HUES6 (cell line): ENCODE data around the gene AGTR1.

Source experiments
- H3K27ac ChIP-seq: 2 replicates; pipeline ENCODE4 v1.7.0; 2013; ENCODE audit warnings: low read depth, mild to moderate bottlenecking, low read length, inconsistent platforms
- H3K27me3 ChIP-seq: 2 replicates; pipeline ENCODE4 v1.6.1; 2013; ENCODE audit warnings: low read length; ENCODE audit not compliant: control insufficient read depth, insufficient read depth
- H3K36me3 ChIP-seq: 2 replicates; pipeline ENCODE4 v1.6.1; 2013; ENCODE audit warnings: low read length; ENCODE audit not compliant: control insufficient read depth, insufficient read depth
- H3K4me1 ChIP-seq: 2 replicates; pipeline ENCODE4 v1.6.1; 2013; ENCODE audit warnings: low read length; ENCODE audit not compliant: control insufficient read depth, insufficient read depth
- H3K4me3 ChIP-seq: 2 replicates; pipeline ENCODE4 v1.5.1; 2013; ENCODE audit warnings: low read depth, low read length
- H3K9ac ChIP-seq: one replicate; pipeline ENCODE4 v1.6.1; 2013; ENCODE audit warnings: mild to moderate bottlenecking, low read length
- H3K9me3 ChIP-seq: 2 replicates; pipeline ENCODE4 v1.6.1; 2013; ENCODE audit warnings: low read depth, low read length; ENCODE audit not compliant: control insufficient read depth, insufficient read depth

The AGTR1 gene

GRCh38 chr3:148705314-148705713 lies 7.6 kb downstream of the AGTR1 start:
- Histone ChIP-seq H3K4me1 (0 out of 2 replicates have a peak, but pooled peaks cover 8% of the 10 kb centered on the region), H3K27me3 (peaks cover under 1% of the 10 kb centered on the region), H3K36me3 (no peaks in the 10 kb centered on the region), H3K9me3 (no peaks in the 10 kb centered on the region), H3K4me3 (no peak overlapping the region), H3K9ac (no peak overlapping the region), H3K27ac (no peak overlapping the region)

- Histone ChIP-seq H3K36me3 (no peaks in the 10 kb centered on the region), H3K9me3 (no peaks in the 10 kb centered on the region), H3K27me3 (no peaks in the 10 kb centered on the region), H3K9ac (no peak overlapping the region), H3K4me1 (0 out of 2 replicates have a peak, but pooled peaks cover 8% of the 10 kb centered on the region), H3K4me3 (no peak overlapping the region), H3K27ac (no peak overlapping the region)
Observed at GRCh38 chr3:148707601-148708380, 10.1 kb downstream of the AGTR1 start.

GRCh38 chr3:148708409-148708808 lies 10.7 kb downstream of the AGTR1 start:
- no peaks in the 10 kb centered on the region for H3K36me3 ChIP-seq
- no peaks in the 10 kb centered on the region for H3K9me3 ChIP-seq
- no peak overlapping the region for H3K4me3 ChIP-seq
- no peaks in the 10 kb centered on the region for H3K27me3 ChIP-seq
- no peak overlapping the region for H3K9ac ChIP-seq
- no peak overlapping the region for H3K27ac ChIP-seq
- 0 out of 2 replicates have a peak, but pooled peaks cover 8% of the 10 kb centered on the region for H3K4me1 ChIP-seq

GRCh38 chr3:148709560-148710253 lies 12.0 kb downstream of the AGTR1 start:
- H3K36me3 ChIP-seq: no peaks in the 10 kb centered on the region
- no peaks in the 10 kb centered on the region for H3K27me3 ChIP-seq
- no peak overlapping the region for H3K4me3 ChIP-seq
- no peak overlapping the region for H3K27ac ChIP-seq
- 0 out of 2 replicates have a peak, but pooled peaks cover 8% of the 10 kb centered on the region for H3K4me1 ChIP-seq
- H3K9ac ChIP-seq: no peak overlapping the region
- H3K9me3 ChIP-seq: no peaks in the 10 kb centered on the region

GRCh38 chr3:148710665-148711064 lies 13.0 kb downstream of the AGTR1 start:
- H3K9me3 ChIP-seq: no peaks in the 10 kb centered on the region

GRCh38 chr3:148711981-148712666 lies 14.4 kb downstream of the AGTR1 start:
- Histone ChIP-seq H3K36me3 (no peaks in the 10 kb centered on the region), H3K4me3 (no peak overlapping the region), H3K9me3 (no peaks in the 10 kb centered on the region), H3K4me1 (0 out of 2 replicates have a peak, but pooled peaks cover 8% of the 10 kb centered on the region), H3K27me3 (no peaks in the 10 kb centered on the region), H3K9ac (no peak overlapping the region), H3K27ac (no peak overlapping the region)

More at GRCh38 chr3:148710665-148711064, 13.0 kb downstream of the AGTR1 start:
- no peaks in the 10 kb centered on the region for H3K36me3 ChIP-seq
- no peak overlapping the region for H3K9ac ChIP-seq
- no peaks in the 10 kb centered on the region for H3K27me3 ChIP-seq
- no peak overlapping the region for H3K27ac ChIP-seq
- 0 out of 2 replicates have a peak, but pooled peaks cover 8% of the 10 kb centered on the region for H3K4me1 ChIP-seq
- no peak overlapping the region for H3K4me3 ChIP-seq

GRCh38 chr3:148714521-148714920 lies 16.8 kb downstream of the AGTR1 start:
- Histone ChIP-seq H3K27me3 (no peaks in the 10 kb centered on the region), H3K9me3 (no peaks in the 10 kb centered on the region), H3K9ac (no peak overlapping the region), H3K27ac (no peak overlapping the region), H3K4me1 (0 out of 2 replicates have a peak, but pooled peaks cover 3% of the 10 kb centered on the region), H3K4me3 (no peak overlapping the region), H3K36me3 (no peaks in the 10 kb centered on the region)

GRCh38 chr3:148716657-148717056 lies 19.0 kb downstream of the AGTR1 start:
- Histone ChIP-seq H3K4me3 (no peak overlapping the region), H3K4me1 (0 out of 2 replicates have a peak, but pooled peaks cover 5% of the 10 kb centered on the region), H3K36me3 (no peaks in the 10 kb centered on the region), H3K27me3 (no peaks in the 10 kb centered on the region), H3K9ac (no peak overlapping the region), H3K27ac (no peak overlapping the region), H3K9me3 (no peaks in the 10 kb centered on the region)

GRCh38 chr3:148717885-148718561 lies 20.3 kb downstream of the AGTR1 start:
- H3K27ac ChIP-seq: no peak overlapping the region

GRCh38 chr3:148718982-148719862 lies 21.5 kb downstream of the AGTR1 start:
- Histone ChIP-seq H3K36me3 (no peaks in the 10 kb centered on the region), H3K27ac (no peak overlapping the region), H3K9ac (no peak overlapping the region), H3K9me3 (no peaks in the 10 kb centered on the region), H3K4me3 (no peak overlapping the region), H3K4me1 (0 out of 2 replicates have a peak, but pooled peaks cover 5% of the 10 kb centered on the region), H3K27me3 (no peaks in the 10 kb centered on the region)

More at GRCh38 chr3:148717885-148718561, 20.3 kb downstream of the AGTR1 start:
- Histone ChIP-seq H3K36me3 (no peaks in the 10 kb centered on the region), H3K9ac (no peak overlapping the region), H3K9me3 (no peaks in the 10 kb centered on the region), H3K4me1 (0 out of 2 replicates have a peak, but pooled peaks cover 5% of the 10 kb centered on the region), H3K4me3 (no peak overlapping the region), H3K27me3 (no peaks in the 10 kb centered on the region)
